ENCODE data around the gene TAPT1. TPM values are rescaled to one million over a fixed set of nuclear protein-coding genes. Genes with fewer than 3 reads are reported as not detected.

TAPT1 gene
- polyA plus RNA-seq, 1 experiment: 11.5 TPM

GRCh38 chr4:16159286-16159685 lies 67.0 kb downstream of the TAPT1 start:
- DNase-seq (ENCODE audit: low read depth, low spot score): no peak
- POLR2A ChIA-PET: no interaction called here
- no peak overlapping the region for H3K27ac ChIP-seq (ENCODE audit: low read depth, low read length)
- TF ChIP-seq CTCF (IDR thresholded peaks at IDR 0.05; ENCODE audit: low read depth, low read length): no peak
- CTCF ChIA-PET: no interaction called here
- no peaks in the 10 kb centered on the region for H3K9me3 ChIP-seq (ENCODE audit: control insufficient read depth, insufficient read depth, low read length)
- H3K27me3 ChIP-seq (ENCODE audit: control insufficient read depth, insufficient read depth, low read length): no peaks in the 10 kb centered on the region
- H3K4me3 ChIP-seq (ENCODE audit: low read depth, low read length): no peak overlapping the region

DNA sequence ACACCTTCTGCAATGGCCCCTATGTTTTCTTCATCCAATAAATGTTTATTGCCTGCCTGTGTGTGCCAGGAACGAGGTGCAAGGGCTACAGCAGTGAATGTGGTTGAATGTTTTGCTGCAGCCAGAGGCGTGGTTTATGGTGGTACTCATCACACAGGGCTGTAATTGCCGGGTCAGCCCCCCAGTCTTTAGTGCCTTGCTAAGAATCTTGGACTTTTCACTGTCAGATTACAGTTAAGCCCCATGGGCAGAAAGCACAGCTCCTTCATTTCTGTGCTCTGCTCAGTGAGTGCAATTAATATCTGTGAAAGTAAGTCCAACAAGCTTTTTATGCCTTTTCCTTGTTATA lies 67.8 kb downstream of the TAPT1 start:
- TF ChIP-seq CTCF (IDR thresholded peaks at IDR 0.05; ENCODE audit: low read depth, low read length): no peak
- DNase-seq (ENCODE audit: low read depth, low spot score): no peak

DNA sequence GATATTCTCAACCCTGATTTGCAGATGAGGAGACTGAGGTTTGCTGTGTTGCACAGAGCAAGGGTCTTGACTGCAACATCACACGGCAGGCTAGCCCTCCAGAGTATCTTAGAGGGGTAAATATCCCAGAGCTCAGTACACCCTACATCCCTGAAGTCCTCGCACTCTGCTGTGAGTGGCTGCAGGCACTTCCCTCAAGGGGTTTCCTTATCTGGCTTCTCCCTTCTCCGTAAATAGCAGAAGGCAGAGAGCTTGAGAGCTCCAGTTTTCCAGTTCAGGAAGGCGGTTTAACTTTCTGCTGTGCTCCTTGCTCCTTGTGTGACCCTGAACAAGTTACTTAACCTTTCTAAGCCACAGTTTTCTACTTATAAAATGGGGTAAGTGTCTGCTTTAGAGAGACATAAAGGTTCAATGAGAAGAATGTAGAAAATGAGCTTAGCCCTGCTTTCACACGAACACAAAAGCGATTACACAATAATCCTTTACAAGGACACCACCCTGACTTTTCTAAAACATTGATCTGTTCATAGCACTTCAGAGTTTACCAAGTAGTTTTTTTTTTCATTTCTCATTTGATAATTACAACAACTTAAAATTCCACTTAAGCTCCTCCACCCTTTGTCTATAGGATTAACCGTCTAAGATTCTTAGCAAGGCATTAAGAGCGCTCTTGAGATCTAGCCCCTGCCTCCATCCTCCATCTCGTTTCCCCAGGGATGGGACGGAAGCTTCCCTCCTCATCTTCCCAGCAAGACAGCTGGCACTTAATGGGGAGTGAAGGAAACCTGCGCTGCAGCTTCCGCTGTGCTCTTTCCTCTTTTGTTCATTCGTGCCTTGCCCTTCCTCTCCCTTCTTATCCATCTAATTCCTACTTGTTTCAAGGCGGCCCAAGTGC lies 68.4 kb downstream of the TAPT1 start:
- DNase-seq (ENCODE audit: low read depth, low spot score): no peak
- POLR2A ChIA-PET: no interaction called here
- TF ChIP-seq CTCF (IDR thresholded peaks at IDR 0.05; ENCODE audit: low read depth, low read length): no peak

More for the DNA sequence above, 67.8 kb downstream of the TAPT1 start:
- Histone ChIP-seq H3K27ac (ENCODE audit: low read depth, low read length) (no peak overlapping the region), H3K27me3 (ENCODE audit: control insufficient read depth, insufficient read depth, low read length) (no peaks in the 10 kb centered on the region), H3K4me3 (ENCODE audit: low read depth, low read length) (no peak overlapping the region), H3K9me3 (ENCODE audit: control insufficient read depth, insufficient read depth, low read length) (no peaks in the 10 kb centered on the region)
- CTCF ChIA-PET: interaction anchor here (0.8 kb wide), 1 partner anchor 276 kb away, joined by 3 read pairs; no protein-coding TSS in a partner anchor
- POLR2A ChIA-PET: no interaction called here

GRCh38 chr4:16155528-16156169 lies 70.6 kb downstream of the TAPT1 start:
- DNase-seq (ENCODE audit: low read depth, low spot score): no peak
- H3K27ac ChIP-seq (ENCODE audit: low read depth, low read length): no peak overlapping the region
- CTCF ChIA-PET: no interaction called here

More for the DNA sequence above, 68.4 kb downstream of the TAPT1 start:
- Histone ChIP-seq H3K27ac (ENCODE audit: low read depth, low read length) (no peak overlapping the region), H3K9me3 (ENCODE audit: control insufficient read depth, insufficient read depth, low read length) (no peaks in the 10 kb centered on the region), H3K4me3 (ENCODE audit: low read depth, low read length) (no peak overlapping the region), H3K27me3 (ENCODE audit: control insufficient read depth, insufficient read depth, low read length) (no peaks in the 10 kb centered on the region)
- CTCF ChIA-PET: interaction anchor here (0.8 kb wide), 1 partner anchor 275 kb away, joined by 3 read pairs; no protein-coding TSS in a partner anchor

More at GRCh38 chr4:16155528-16156169, 70.6 kb downstream of the TAPT1 start:
- H3K4me3 ChIP-seq (ENCODE audit: low read depth, low read length): no peak overlapping the region
- POLR2A ChIA-PET: interaction anchor here (0.5 kb wide), 1 partner anchor 1298 kb away, joined by 5 read pairs; no protein-coding TSS in a partner anchor
- TF ChIP-seq CTCF (IDR thresholded peaks at IDR 0.05; ENCODE audit: low read depth, low read length): no peak
- H3K27me3 ChIP-seq (ENCODE audit: control insufficient read depth, insufficient read depth, low read length): peaks cover 9% of the 10 kb centered on the region
- no peaks in the 10 kb centered on the region for H3K9me3 ChIP-seq (ENCODE audit: control insufficient read depth, insufficient read depth, low read length)

All from AG04450 (cell line).